ENCODE measurements around the gene EEPD1. TPM values are rescaled to one million over a fixed set of nuclear protein-coding genes. Genes with fewer than 3 reads are reported as not detected.

EEPD1 gene
- total RNA-seq, 1 experiment from 2014 or later = 0.70 TPM

GRCh38 chr7:36190447-36191291 lies 37.6 kb downstream of the EEPD1 start:
- ChIA-PET CTCF (interaction anchor here (0.6 to 0.8 kb wide), 2 partner anchors 80 to 205 kb away, joined by 3 read pairs; no protein-coding TSS in a partner anchor), POLR2A (no interaction called here)
- no peaks in the 10 kb centered on the region for H3K36me3 Mint-ChIP-seq (ENCODE audit: insufficient read depth, unreplicated experiment)
- H3K27ac Mint-ChIP-seq (ENCODE audit: low read depth, unreplicated experiment) = no peak overlapping the region
- no peak overlapping the region for H3K4me3 Mint-ChIP-seq (ENCODE audit: unreplicated experiment)
- TF ChIP-seq CTCF (IDR thresholded peaks at IDR 0.05; ENCODE audit: unreplicated experiment) = no peak
- peaks cover 7% of the 10 kb centered on the region for H3K4me1 Mint-ChIP-seq (ENCODE audit: insufficient read depth, unreplicated experiment)
- intact Hi-C loops (cut with micrococcal nuclease) = no loop called here
- DNase-seq (ENCODE audit: unreplicated experiment) = no peak
- H3K9me3 Mint-ChIP-seq (ENCODE audit: unreplicated experiment) = no peaks in the 10 kb centered on the region
- H3K27me3 Mint-ChIP-seq (ENCODE audit: insufficient read depth, unreplicated experiment) = no peaks in the 10 kb centered on the region
- no TSS peak for BruUV-seq (replicated peaks)

GRCh38 chr7:36191292-36191920 lies 38.4 kb downstream of the EEPD1 start:
- no TSS peak for BruUV-seq (replicated peaks)
- POLR2A ChIA-PET = interaction anchor here (0.8 kb wide), 1 partner anchor 40 kb away, joined by 3 read pairs; no protein-coding TSS in a partner anchor

DNA sequence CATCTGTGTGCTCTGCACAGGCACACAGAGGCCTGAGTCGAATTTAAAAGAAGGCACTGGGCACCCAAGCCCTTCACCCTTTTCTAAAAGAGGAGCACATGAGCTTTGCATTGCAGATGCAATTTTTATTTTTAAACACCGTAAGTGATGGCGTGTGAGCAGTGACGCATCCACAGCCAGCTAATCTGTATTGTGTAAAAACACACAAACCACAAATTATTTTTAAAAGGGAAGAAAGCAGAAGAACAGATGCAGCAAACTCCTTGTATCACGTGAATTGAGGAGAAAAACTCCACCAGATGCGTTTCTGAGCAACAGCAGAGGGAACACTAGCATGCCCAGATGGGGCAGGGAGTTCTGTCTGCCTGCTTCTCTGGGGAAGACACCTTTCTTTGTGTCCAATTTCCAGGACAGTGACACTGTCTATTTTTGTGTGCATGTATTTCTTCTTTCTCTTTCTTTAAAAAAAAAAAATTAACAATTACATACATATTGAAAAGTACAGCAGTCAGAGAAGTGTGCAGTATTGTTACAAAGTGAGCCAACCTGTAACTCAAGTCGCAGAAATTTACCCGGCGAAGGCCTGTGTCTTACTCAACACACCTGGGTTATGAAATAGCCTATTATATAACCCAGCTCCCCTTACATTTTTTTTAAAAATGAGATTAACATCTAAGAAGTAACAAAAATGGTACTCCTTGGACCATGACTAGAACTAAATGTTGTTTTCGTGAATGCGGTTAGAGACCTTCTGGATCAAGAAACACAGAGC lies 39.2 kb downstream of the EEPD1 start:
- DNase-seq (ENCODE audit: unreplicated experiment) = peak; percentile 55
- no peaks in the 10 kb centered on the region for H3K36me3 Mint-ChIP-seq (ENCODE audit: insufficient read depth, unreplicated experiment)
- H3K4me3 Mint-ChIP-seq (ENCODE audit: unreplicated experiment) = no peak overlapping the region
- intact Hi-C loops (cut with micrococcal nuclease) = no loop called here
- H3K9me3 Mint-ChIP-seq (ENCODE audit: unreplicated experiment) = no peaks in the 10 kb centered on the region
- H3K4me1 Mint-ChIP-seq (ENCODE audit: insufficient read depth, unreplicated experiment) = no peaks in the 10 kb centered on the region
- TF ChIP-seq CTCF (IDR thresholded peaks at IDR 0.05; ENCODE audit: unreplicated experiment) = no peak
- no peaks in the 10 kb centered on the region for H3K27me3 Mint-ChIP-seq (ENCODE audit: insufficient read depth, unreplicated experiment)
- no peak overlapping the region for H3K27ac Mint-ChIP-seq (ENCODE audit: low read depth, unreplicated experiment)
- ChIA-PET POLR2A (interaction anchor here (0.8 kb wide), 1 partner anchor 39 kb away, joined by 3 read pairs; no protein-coding TSS in a partner anchor), CTCF (interaction anchor here (0.6 kb wide), 1 partner anchor 30 kb away, joined by 3 read pairs; no protein-coding TSS in a partner anchor)
- no TSS peak for BruUV-seq (replicated peaks)

More at GRCh38 chr7:36191292-36191920, 38.4 kb downstream of the EEPD1 start:
- CTCF ChIA-PET = interaction anchor here (0.6 kb wide), 1 partner anchor 31 kb away, joined by 3 read pairs; no protein-coding TSS in a partner anchor
- DNase-seq (ENCODE audit: unreplicated experiment) = no peak
- intact Hi-C loops (cut with micrococcal nuclease) = no loop called here
- Mint-ChIP-seq H3K9me3 (ENCODE audit: unreplicated experiment) (no peaks in the 10 kb centered on the region), H3K4me1 (ENCODE audit: insufficient read depth, unreplicated experiment) (no peaks in the 10 kb centered on the region), H3K27me3 (ENCODE audit: insufficient read depth, unreplicated experiment) (no peaks in the 10 kb centered on the region), H3K27ac (ENCODE audit: low read depth, unreplicated experiment) (no peak overlapping the region), H3K36me3 (ENCODE audit: insufficient read depth, unreplicated experiment) (no peaks in the 10 kb centered on the region), H3K4me3 (ENCODE audit: unreplicated experiment) (no peak overlapping the region)
- no peak for TF ChIP-seq CTCF (IDR thresholded peaks at IDR 0.05; ENCODE audit: unreplicated experiment)

DNA sequence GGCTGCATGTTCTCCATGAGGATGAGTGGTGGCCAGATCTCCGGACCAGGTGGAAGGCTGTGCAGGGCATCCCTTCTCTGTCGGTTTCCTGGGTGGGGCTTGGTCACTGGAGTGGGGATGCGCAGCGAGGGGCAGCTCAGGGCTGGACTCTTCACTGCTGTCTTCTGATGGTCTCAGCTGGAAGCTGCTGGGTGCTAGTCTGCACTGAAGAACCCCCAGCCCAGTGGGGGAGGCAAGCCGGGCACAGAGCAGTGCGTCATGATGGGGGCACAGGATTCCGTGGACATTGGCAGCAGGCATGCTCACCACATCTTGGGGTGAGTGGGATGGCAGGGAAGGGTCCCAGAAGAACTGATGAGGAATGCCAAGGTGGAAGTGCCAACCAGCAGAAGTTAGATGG lies 39.8 kb downstream of the EEPD1 start:
- Mint-ChIP-seq H3K27ac (ENCODE audit: low read depth, unreplicated experiment) (no peak overlapping the region), H3K27me3 (ENCODE audit: insufficient read depth, unreplicated experiment) (no peaks in the 10 kb centered on the region), H3K36me3 (ENCODE audit: insufficient read depth, unreplicated experiment) (no peaks in the 10 kb centered on the region), H3K4me3 (ENCODE audit: unreplicated experiment) (no peak overlapping the region), H3K4me1 (ENCODE audit: insufficient read depth, unreplicated experiment) (no peaks in the 10 kb centered on the region), H3K9me3 (ENCODE audit: unreplicated experiment) (no peaks in the 10 kb centered on the region)
- no TSS peak for BruUV-seq (replicated peaks)
- DNase-seq (ENCODE audit: unreplicated experiment) = no peak
- intact Hi-C loops (cut with micrococcal nuclease) = no loop called here
- TF ChIP-seq CTCF (IDR thresholded peaks at IDR 0.05; ENCODE audit: unreplicated experiment) = no peak
- ChIA-PET CTCF (no interaction called here), POLR2A (no interaction called here)

Data from MCF 10A (cell line).